SH-SY5Y (cell line): ENCODE results near the gene RAB13.

ENCODE experiments used
- GATA2 ChIP-seq: IDR thresholded peaks from 2 replicates; pipeline ENCODE4 v1.6.1; 2011; ENCODE audit warnings: mild to moderate bottlenecking, low read depth, low read length
- GATA3 ChIP-seq: IDR thresholded peaks from 2 replicates; pipeline ENCODE4 v1.6.1; 2011; ENCODE audit warnings: low read depth, mild to moderate bottlenecking, low read length, moderate library complexity

DNA sequence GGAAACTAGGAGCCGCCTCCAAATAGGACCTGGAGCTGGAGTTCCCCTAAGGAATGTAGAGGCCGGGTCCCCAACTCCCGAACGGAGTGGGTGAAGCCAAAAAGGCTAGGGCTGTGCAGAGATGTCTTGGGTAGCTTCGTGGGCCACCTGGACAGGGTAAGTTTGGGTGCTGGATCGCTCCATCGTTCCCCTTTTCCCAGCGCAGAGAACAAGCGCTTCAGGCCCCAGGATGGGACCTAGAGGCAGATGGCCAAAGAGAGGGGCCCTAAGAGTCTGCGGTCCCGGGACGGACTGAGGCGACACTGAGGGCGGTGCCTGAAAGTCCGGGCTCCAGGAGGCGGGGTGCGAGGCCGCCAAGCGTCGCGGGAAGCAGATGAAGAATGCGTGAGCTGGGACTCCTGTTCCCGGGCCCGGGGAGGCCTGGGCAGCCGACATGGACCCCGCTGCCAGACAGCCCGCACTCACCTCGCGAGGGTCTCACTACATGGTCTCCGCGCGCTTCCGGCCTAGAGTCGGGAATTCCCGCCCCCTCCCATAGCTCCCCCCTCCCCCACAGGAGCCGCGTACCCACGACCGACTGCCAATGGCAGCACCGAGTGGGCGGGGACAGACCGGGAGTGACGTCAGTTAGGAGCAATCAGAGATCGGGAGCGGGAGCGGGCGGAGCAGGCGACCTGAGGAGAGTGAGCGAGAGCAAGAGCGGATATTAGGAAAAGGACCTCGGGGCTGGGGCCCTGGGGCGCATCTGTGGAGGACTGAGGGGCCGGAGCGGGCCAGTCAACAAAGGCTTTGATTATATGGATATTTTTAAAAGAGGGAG lies 22.9 kb downstream of the RAB13 start, which contains the start of gene SLC39A1:
- TF ChIP-seq GATA2 = no peak
- TF ChIP-seq GATA3 = no peak
